Trophoblast cell (in vitro differentiated cells and primary cell): ENCODE data around the gene C6orf62.
"Not testable (repeated sequence)": the region's sequence is repeated elsewhere in the genome, so short reads cannot be mapped to it uniquely, and the experiment has no call there.

Experiments used
- DNase-seq, 2 donors: peaks; one replicate each; pipeline ENCODE4 v3.0.0-alpha.2; 2016
- H2AFZ ChIP-seq: 2 replicates; pipeline ENCODE4 v1.6.1; 2013; ENCODE audit warnings: low read length, moderate library complexity, mild to moderate bottlenecking; ENCODE audit not compliant: insufficient read depth, poor library complexity
- H2AK5ac ChIP-seq: 2 replicates; pipeline ENCODE4 v1.6.1; 2013; ENCODE audit warnings: mild to moderate bottlenecking, low read length
- H2BK120ac ChIP-seq: 2 replicates; pipeline ENCODE4 v1.6.1; 2013; ENCODE audit warnings: low read length, mild to moderate bottlenecking, moderate library complexity; ENCODE audit not compliant: insufficient read depth, poor library complexity
- H2BK12ac ChIP-seq: 2 replicates; pipeline ENCODE4 v1.6.1; 2013; ENCODE audit warnings: mild to moderate bottlenecking, low read length, moderate library complexity
- H2BK5ac ChIP-seq: 2 replicates; pipeline ENCODE4 v1.6.1; 2013; ENCODE audit warnings: low read length, low read depth, moderate library complexity, mild to moderate bottlenecking; ENCODE audit not compliant: poor library complexity
- H3K14ac ChIP-seq: 2 replicates; pipeline ENCODE4 v1.6.1; 2013; ENCODE audit warnings: mild to moderate bottlenecking, low read length
- H3K18ac ChIP-seq: 2 replicates; pipeline ENCODE4 v1.6.1; 2013; ENCODE audit warnings: mild to moderate bottlenecking, low read length
- H3K23ac ChIP-seq: 2 replicates; pipeline ENCODE4 v1.6.1; 2013; ENCODE audit warnings: low read length
- H3K27ac ChIP-seq: 2 replicates; pipeline ENCODE4 v1.5.1; 2013; ENCODE audit warnings: low read depth, mild to moderate bottlenecking, inconsistent platforms, low read length, moderate library complexity
- H3K27me3 ChIP-seq: 2 replicates; pipeline ENCODE4 v1.6.1; 2013; ENCODE audit warnings: inconsistent platforms, mild to moderate bottlenecking, low read length, moderate library complexity; ENCODE audit not compliant: insufficient read depth
- H3K36me3 ChIP-seq, 2 experiments: 1 replicate in 1 of 2; 2 replicates in 1 of 2; pipeline ENCODE4 v1.6.1; 2013; ENCODE audit warnings: low read length in 2 of 2, mild to moderate bottlenecking in 2 of 2, moderate library complexity in 1 of 2; ENCODE audit not compliant: insufficient read depth in 2 of 2, control insufficient read depth in 1 of 2
- H3K4ac ChIP-seq: 2 replicates; pipeline ENCODE4 v1.6.1; 2013; ENCODE audit warnings: low read depth, mild to moderate bottlenecking, low read length, moderate library complexity
- H3K4me1 ChIP-seq, 2 experiments: 1 replicate in 1 of 2; 2 replicates in 1 of 2; pipeline ENCODE4 v1.6.1; 2013; ENCODE audit warnings: low read length in 2 of 2, mild to moderate bottlenecking in 2 of 2, moderate library complexity in 1 of 2; ENCODE audit not compliant: insufficient read depth in 2 of 2, control insufficient read depth in 1 of 2
- H3K4me2 ChIP-seq: 2 replicates; pipeline ENCODE4 v1.6.1; 2013; ENCODE audit warnings: inconsistent platforms, mild to moderate bottlenecking, low read length, moderate library complexity
- H3K4me3 ChIP-seq: 2 replicates; pipeline ENCODE4 v1.5.1; 2013; ENCODE audit warnings: mild to moderate bottlenecking, low read depth, low read length, inconsistent platforms
- H3K79me1 ChIP-seq: one replicate; pipeline ENCODE4 v1.6.1; 2013; ENCODE audit warnings: low read length
- H3K79me2 ChIP-seq: 2 replicates; pipeline ENCODE4 v1.6.1; 2013; ENCODE audit warnings: low read length, mild to moderate bottlenecking; ENCODE audit not compliant: control insufficient read depth, insufficient read depth, poor library complexity
- H3K9ac ChIP-seq: 2 replicates; pipeline ENCODE4 v1.6.1; 2013; ENCODE audit warnings: mild to moderate bottlenecking, low read length
- H3K9me3 ChIP-seq: 2 replicates; pipeline ENCODE4 v1.6.1; 2013; ENCODE audit warnings: low read depth, mild to moderate bottlenecking, control low read depth, inconsistent platforms, low read length; ENCODE audit not compliant: insufficient read depth
- H4K12ac ChIP-seq: 2 replicates; pipeline ENCODE4 v1.6.1; 2013; ENCODE audit warnings: low read depth, mild to moderate bottlenecking, low read length, moderate library complexity
- H4K8ac ChIP-seq: 2 replicates; pipeline ENCODE4 v1.6.1; 2013; ENCODE audit warnings: low read depth, mild to moderate bottlenecking, low read length, moderate library complexity
- H4K91ac ChIP-seq: one replicate; pipeline ENCODE4 v1.6.1; 2013; ENCODE audit warnings: low read depth, mild to moderate bottlenecking, low read length, moderate library complexity
- WGBS: extraction: QIAGEN DNeasy Blood & Tissue Kit; methylation state at CpG from one replicate; pipeline ENCODE4 v1.1.7; 2013; ENCODE audit warnings: missing lambda C conversion rate; ENCODE audit not compliant: insufficient read length, insufficient coverage; ENCODE audit errors: extremely low coverage; 5-methylcytosine and 5-hydroxymethylcytosine counted together

C6orf62 gene

DNA sequence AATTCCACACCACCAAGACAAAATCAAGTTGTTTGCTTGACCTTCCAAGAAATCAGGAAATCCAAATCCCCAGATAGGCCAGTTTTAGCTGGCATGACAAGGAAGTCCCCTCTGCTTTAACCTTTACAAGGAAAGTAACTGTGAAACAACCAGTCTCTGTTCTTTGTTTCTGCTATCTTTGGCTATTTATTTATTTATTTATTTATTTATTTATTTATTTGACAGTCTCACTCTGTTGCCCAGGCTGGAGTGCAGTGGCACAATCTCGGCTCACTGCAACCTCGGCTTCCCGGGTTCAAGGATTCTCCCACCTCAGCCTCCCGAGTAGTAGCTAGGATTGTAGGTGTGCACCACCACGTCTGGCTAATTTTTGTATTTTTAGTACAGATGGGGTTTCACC, 41.3 kb upstream of the C6orf62 start:
- H3K36me3 ChIP-seq = no peaks in the 10 kb centered on the region
- WGBS = no CpG with 5 or more reads among the region's 5 CpGs
- no peak for DNase-seq
- H3K14ac ChIP-seq = no peak overlapping the region
- no peak overlapping the region for H4K91ac ChIP-seq
- H3K4me3 ChIP-seq = no peak overlapping the region
- no peak overlapping the region for H3K4me2 ChIP-seq
- H2AK5ac ChIP-seq = no peak overlapping the region
- H3K9ac ChIP-seq = no peak overlapping the region
- H3K4me1 ChIP-seq = no peaks in the 10 kb centered on the region
- H3K4ac ChIP-seq = no peak overlapping the region
- H3K18ac ChIP-seq = no peak overlapping the region
- H3K79me1 ChIP-seq = no peaks in the 10 kb centered on the region
- H2BK5ac ChIP-seq = no peak overlapping the region
- H4K12ac ChIP-seq = no peak overlapping the region
- H3K9me3 ChIP-seq = no peaks in the 10 kb centered on the region
- H3K23ac ChIP-seq = no peak overlapping the region
- H2AFZ ChIP-seq = no peak overlapping the region
- no peak overlapping the region for H4K8ac ChIP-seq
- H3K79me2 ChIP-seq = no peaks in the 10 kb centered on the region
- no peak overlapping the region for H2BK120ac ChIP-seq
- H3K27ac ChIP-seq = no peak overlapping the region
- H2BK12ac ChIP-seq = no peak overlapping the region
- no peaks in the 10 kb centered on the region for H3K27me3 ChIP-seq

DNA sequence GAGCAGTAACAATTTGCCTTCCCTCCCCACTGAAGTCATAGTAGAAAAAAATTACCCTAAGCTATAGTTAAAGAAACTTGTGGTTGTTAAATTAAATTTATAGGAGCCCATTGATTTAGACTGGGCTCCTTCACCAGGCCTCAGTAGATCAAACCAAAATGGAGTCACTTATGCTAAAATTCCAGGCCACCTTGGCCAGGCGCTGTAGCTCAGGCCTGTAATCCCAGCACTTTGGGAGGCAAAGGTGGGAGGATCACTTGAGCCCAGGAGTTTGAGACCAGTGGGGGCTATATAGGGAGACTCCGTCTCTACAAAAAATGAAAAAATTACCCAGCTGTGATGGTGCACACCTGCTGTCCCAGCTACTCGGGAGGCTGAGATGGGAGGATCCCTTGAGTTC, 40.8 kb upstream of the C6orf62 start:
- H3K79me1 ChIP-seq = no peaks in the 10 kb centered on the region
- no peak overlapping the region for H3K14ac ChIP-seq
- H4K91ac ChIP-seq = no peak overlapping the region
- no peaks in the 10 kb centered on the region for H3K27me3 ChIP-seq
- no peak overlapping the region for H3K27ac ChIP-seq
- H2BK5ac ChIP-seq = no peak overlapping the region
- H2AFZ ChIP-seq = no peak overlapping the region
- WGBS = no CpG with 5 or more reads among the region's 3 CpGs
- no peaks in the 10 kb centered on the region for H3K9me3 ChIP-seq
- no peak overlapping the region for H4K8ac ChIP-seq
- DNase-seq = no peak
- no peak overlapping the region for H3K23ac ChIP-seq
- no peak overlapping the region for H4K12ac ChIP-seq
- no peaks in the 10 kb centered on the region for H3K36me3 ChIP-seq
- no peak overlapping the region for H3K9ac ChIP-seq
- H3K18ac ChIP-seq = no peak overlapping the region
- no peak overlapping the region for H3K4me2 ChIP-seq
- no peak overlapping the region for H3K4me3 ChIP-seq
- H2BK120ac ChIP-seq = no peak overlapping the region
- no peaks in the 10 kb centered on the region for H3K4me1 ChIP-seq
- H2AK5ac ChIP-seq = no peak overlapping the region
- no peak overlapping the region for H3K4ac ChIP-seq
- no peak overlapping the region for H2BK12ac ChIP-seq
- H3K79me2 ChIP-seq = no peaks in the 10 kb centered on the region

DNA sequence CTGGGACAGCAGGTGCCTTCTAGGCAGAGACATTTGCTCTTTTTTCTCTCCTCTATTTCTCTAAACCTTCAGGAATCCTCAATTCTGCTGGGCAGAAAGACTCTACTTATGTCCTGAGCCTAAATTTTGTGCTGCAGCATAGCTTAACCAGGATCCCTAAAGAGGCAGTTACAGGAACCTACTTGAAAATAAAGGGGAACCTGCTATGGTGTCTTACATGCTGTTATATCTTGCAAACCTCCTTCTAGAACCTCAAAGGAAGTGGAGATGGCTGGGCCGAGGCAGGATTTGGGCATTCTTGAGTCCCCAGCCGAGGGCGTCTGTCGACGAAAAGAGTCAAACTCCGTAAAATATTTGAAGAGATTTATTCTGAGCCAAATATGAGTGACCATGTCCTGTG, 38.7 kb upstream of the C6orf62 start:
- no CpG with 5 or more reads among the region's 6 CpGs for WGBS
- no peak overlapping the region for H3K27ac ChIP-seq

DNA sequence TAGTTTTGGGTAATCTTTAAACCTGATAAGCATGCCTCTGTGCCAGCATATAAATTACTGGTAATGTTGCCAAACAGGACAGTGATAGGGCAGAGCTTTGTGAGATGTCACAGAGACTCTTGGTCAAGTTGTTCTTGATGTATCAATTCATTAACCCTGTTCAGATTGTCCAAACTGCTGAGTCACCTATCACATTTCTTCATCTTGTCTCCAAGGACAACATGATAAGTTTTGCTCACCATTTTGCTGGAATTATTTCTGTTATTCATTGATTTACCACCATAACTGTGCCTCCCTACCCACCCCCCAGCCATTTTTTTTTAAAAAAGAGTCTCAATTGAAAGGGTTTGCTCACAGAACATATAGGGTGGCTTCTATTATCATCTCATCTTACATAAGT, 36.3 kb upstream of the C6orf62 start:
- Histone ChIP-seq H3K9ac (no peak overlapping the region), H2AFZ (no peak overlapping the region), H3K27me3 (no peaks in the 10 kb centered on the region), H3K4me2 (no peak overlapping the region), H2BK12ac (no peak overlapping the region), H3K4me1 (no peaks in the 10 kb centered on the region), H4K91ac (no peak overlapping the region), H3K18ac (no peak overlapping the region), H4K8ac (no peak overlapping the region), H2BK120ac (no peak overlapping the region), H3K79me1 (no peaks in the 10 kb centered on the region), H2BK5ac (no peak overlapping the region), H2AK5ac (no peak overlapping the region), H3K27ac (no peak overlapping the region), H3K14ac (no peak overlapping the region), H3K36me3 (no peaks in the 10 kb centered on the region), H3K4me3 (no peak overlapping the region), H3K79me2 (no peaks in the 10 kb centered on the region), H4K12ac (no peak overlapping the region), H3K23ac (no peak overlapping the region), H3K9me3 (no peaks in the 10 kb centered on the region), H3K4ac (no peak overlapping the region)
- DNase-seq = no peak

More for the DNA sequence above, 38.7 kb upstream of the C6orf62 start:
- Histone ChIP-seq H3K4me2 (no peak overlapping the region), H4K12ac (no peak overlapping the region), H3K4ac (no peak overlapping the region), H3K9ac (no peak overlapping the region), H2AFZ (no peak overlapping the region), H4K91ac (no peak overlapping the region), H3K4me1 (no peaks in the 10 kb centered on the region), H2BK5ac (no peak overlapping the region), H3K18ac (no peak overlapping the region), H3K14ac (no peak overlapping the region), H4K8ac (no peak overlapping the region), H2BK12ac (no peak overlapping the region), H3K9me3 (no peaks in the 10 kb centered on the region), H3K4me3 (no peak overlapping the region), H3K79me1 (no peaks in the 10 kb centered on the region), H3K79me2 (no peaks in the 10 kb centered on the region), H3K36me3 (no peaks in the 10 kb centered on the region), H2AK5ac (no peak overlapping the region), H3K23ac (no peak overlapping the region), H3K27me3 (no peaks in the 10 kb centered on the region), H2BK120ac (no peak overlapping the region)
- DNase-seq = no peak

DNA sequence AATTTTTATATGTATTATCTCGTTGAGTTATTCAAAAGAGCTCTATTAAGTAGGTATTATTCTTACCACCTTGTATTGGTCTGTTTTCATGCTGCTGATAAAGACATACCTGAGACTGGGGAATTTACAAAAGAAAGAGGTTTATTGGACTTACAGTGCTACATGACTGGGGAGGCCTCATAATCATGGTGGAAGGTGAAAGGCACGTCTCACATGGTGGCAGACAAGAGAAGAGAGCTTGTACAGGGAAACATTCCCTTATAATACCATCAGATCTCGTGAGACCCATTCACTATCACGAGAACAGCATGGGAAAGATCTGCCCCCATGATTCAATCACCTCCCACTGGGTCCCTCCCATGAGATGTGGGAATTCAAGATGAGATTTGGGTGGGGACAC, 35.4 kb upstream of the C6orf62 start:
- not testable (repeated sequence) for H3K4me3 ChIP-seq, H2BK12ac ChIP-seq, H3K79me2 ChIP-seq, H4K91ac ChIP-seq, H3K18ac ChIP-seq, H2BK120ac ChIP-seq, H3K27ac ChIP-seq, H3K9ac ChIP-seq, H2AK5ac ChIP-seq, H3K27me3 ChIP-seq, H3K4ac ChIP-seq, H3K4me1 ChIP-seq, H4K12ac ChIP-seq, H3K4me2 ChIP-seq, H3K23ac ChIP-seq, H3K36me3 ChIP-seq, DNase-seq, H3K79me1 ChIP-seq, H3K9me3 ChIP-seq, H4K8ac ChIP-seq, H2AFZ ChIP-seq, H2BK5ac ChIP-seq, H3K14ac ChIP-seq
- no CpG with 5 or more reads among the region's 4 CpGs for WGBS
